ENCODE results near the gene IMMP2L.

Gene IMMP2L

GRCh38 chr7:110809832-110810231 lies 752.5 kb downstream of the IMMP2L start:
- no peak for TF ChIP-seq CTCF (IDR thresholded peaks at IDR 0.05)

GRCh38 chr7:110808361-110808760 lies 753.9 kb downstream of the IMMP2L start:
- TF ChIP-seq CTCF (IDR thresholded peaks at IDR 0.05) = no peak

GRCh38 chr7:110804501-110804900 lies 757.8 kb downstream of the IMMP2L start:
- TF ChIP-seq CTCF (IDR thresholded peaks at IDR 0.05) = no peak

GRCh38 chr7:110803602-110804143 lies 758.6 kb downstream of the IMMP2L start:
- TF ChIP-seq CTCF (IDR thresholded peaks at IDR 0.05) = no peak

- no peak for TF ChIP-seq CTCF (IDR thresholded peaks at IDR 0.05)
Observed at GRCh38 chr7:110801502-110801901, 760.8 kb downstream of the IMMP2L start.

- TF ChIP-seq CTCF (IDR thresholded peaks at IDR 0.05) = no peak
Observed at GRCh38 chr7:110800984-110801383, 761.3 kb downstream of the IMMP2L start.

- TF ChIP-seq CTCF (IDR thresholded peaks at IDR 0.05) = no peak
Observed at GRCh38 chr7:110797656-110798055, 764.6 kb downstream of the IMMP2L start.

GRCh38 chr7:110790992-110791391 lies 771.3 kb downstream of the IMMP2L start:
- no peak for TF ChIP-seq CTCF (IDR thresholded peaks at IDR 0.05)
